HG03175 (cell line): ENCODE data around the gene RXYLT1.
"Not testable (repeated sequence)": the region's sequence is repeated elsewhere in the genome, so short reads cannot be mapped to it uniquely, and the experiment has no call there.

Experiments
- ATAC-seq: cut with Tn5 transposase; IDR thresholded peaks from one replicate; pipeline ENCODE4 v1.9.1; 2021; ENCODE audit warnings: mild to moderate bottlenecking, moderate library complexity; ENCODE audit not compliant: unreplicated experiment

Gene RXYLT1

GRCh38 chr12:63842750-63843149, 63.0 kb downstream of the RXYLT1 start:
- ATAC-seq: not testable (repeated sequence)

DNA sequence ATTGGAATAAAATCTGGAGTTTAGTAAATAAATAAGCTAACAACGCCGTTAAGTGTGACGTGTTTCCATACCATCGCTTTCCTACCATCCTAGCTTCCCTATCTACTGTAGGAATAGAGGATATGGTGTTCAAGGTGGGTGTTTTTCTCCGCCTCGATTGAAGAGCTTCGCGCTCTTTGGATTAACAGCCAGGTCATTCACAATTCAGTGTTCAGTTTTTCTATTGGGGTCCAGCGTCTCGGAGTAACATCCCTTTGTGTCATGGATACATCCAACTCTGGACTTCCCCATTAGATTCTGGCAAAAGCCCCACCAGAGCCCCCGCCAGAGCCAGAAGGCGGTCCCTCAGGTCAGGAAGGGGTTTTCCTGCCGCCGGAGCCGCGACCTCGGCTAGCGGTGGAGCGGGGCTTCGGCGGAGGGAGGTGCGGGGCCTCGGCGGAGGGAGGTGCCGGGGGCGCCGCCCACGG, 63.6 kb downstream of the RXYLT1 start:
- no peak for ATAC-seq

DNA sequence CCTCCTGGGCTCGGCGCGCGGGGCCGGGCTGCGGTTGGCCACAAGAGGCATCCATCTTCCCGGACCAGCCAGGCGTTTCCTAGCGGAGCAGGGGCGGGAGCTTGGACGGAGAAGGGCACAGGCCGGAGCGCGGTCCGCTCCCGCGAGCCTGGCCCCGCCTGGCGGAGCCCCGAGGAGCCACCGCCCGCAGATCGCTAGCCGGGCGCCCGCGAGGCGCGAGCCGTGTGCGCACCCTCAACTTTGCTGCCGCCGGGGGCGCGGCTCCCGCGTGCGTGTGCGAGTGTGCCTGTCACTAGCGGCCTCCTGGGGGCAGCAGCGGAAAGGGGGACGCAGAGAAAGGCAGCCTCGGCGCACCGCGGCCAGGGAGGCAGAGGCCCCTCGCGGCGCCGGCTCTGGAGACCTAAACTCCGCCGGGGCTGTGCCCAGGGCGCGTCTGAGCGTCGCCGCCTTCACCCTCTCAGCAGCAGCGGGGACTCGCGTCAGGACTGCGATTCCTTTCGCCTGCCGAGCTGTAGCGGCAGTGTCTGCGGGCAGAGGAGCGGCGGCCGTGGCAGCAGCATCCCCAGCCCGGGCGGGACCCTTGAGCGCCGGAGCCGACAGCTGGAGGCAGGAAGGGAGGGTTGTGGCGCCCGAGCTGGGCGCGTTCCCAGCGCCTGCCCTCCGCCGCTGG, 64.1 kb downstream of the RXYLT1 start:
- ATAC-seq: peak; percentile 95

DNA sequence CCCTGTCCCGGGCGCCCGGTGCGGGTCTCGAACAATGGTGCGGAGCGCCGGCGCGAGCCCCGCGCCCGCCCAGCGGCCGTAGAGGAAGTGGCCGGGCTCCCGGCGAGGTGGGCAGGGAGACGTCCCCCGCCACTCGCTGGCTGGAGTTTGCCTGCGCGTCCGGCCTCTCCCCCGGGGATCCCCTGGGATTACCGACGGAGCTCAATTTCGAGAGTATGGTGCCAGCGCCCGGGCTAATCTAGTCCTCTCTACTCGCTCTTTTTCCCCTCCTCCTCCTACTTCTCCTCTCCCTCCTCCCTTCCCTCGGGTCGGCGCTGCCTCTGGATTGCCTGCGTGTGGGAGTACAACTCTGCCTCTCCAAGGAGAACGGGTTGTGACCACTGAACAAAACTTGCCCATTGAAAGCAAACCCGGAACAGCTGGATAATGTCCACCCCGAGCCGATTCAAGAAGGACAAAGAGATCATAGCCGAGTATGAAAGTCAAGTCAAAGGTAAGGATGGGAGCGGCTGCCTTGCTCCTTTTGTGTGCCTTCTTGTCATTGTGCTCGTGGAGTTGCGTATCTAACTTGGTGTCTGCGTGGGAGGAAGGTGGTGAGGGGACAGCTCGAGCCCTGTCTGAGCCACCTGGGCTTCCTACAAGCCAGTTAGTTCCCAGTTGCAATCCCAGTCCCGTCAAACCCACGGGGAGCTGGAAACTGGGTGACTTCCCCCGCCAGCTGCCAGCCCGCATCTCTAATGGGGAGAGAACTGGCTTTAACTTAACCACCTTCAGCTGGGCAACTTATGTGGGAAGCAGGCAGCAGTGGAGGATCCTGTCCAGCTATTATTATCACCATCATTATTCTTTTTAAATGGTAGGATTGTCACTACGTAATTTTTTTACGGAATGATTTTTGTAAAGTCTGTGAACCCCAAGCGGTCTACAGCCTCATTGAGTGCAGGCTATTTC, 65.0 kb downstream of the RXYLT1 start, which contains the start of gene SRGAP1:
TSS of gene SRGAP1 (plus strand) at position 310 of the 951 bp plus-strand sequence. CDS start at position 427, 117 bp downstream.
- ATAC-seq: peak; percentile 25

DNA sequence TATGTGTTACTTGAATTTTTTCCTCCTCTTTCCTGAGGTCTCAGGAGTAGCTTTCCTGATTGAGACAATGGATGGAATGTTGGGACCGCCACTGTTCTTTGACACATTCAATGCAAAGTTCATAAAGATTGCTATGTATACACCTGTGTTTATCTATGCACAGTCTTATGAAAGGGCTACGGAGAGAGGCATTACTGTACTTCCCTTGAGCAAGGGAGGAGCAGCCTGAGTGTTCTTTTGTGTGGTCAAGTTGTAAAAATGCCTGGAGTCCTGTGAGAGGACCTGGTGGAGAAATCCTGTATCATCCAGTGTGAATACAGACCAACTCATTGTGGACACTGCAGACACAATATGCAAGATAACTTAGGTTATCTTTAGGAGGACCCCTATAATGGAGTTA, 66.0 kb downstream of the RXYLT1 start:
- ATAC-seq: no peak

- ATAC-seq: no peak
Measured at GRCh38 chr12:63846238-63846967, 66.7 kb downstream of the RXYLT1 start.

DNA sequence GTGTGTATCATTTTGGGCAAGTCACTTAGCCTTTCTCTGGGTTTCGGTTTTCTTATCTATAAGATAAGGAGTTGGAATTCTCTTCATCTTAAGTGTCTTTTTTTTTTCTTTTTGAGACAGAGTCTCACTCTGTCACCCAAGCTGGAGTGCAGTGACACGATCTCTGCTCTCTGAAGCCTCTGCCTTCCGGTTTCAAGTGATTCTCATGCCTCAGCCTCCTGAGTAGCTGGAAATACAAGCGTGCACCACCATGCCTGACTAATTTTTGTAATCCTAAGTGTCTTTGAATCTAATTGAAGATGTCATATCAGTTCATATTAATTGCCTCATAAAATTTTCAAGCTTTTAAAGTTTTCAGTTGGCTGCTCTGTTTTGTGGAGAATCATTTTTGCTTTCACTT, 68.7 kb downstream of the RXYLT1 start:
- ATAC-seq: no peak

DNA sequence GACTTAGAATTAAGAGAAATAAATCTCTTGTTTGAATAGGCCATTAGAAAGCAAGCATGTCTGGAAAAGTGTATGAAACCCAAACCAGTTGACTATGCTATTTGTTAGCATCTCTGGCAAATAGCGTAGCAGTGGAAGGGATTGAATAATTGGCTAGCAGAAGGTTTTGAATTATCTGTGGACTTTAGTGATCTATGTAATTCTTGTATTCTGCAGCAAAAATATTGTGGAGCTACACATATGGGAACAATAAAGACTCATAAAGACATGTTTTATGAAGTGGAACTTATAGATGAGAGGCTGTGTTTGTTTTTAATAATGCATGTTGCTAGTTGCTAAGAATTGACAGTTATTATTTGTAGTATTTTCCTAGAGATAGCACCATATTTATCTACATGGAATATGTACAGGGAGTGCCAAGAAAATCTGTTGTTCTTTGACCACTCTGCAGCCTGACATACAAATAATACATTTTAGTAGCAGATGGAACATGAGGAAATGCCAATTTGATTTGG, 69.5 kb downstream of the RXYLT1 start:
- no peak for ATAC-seq

DNA sequence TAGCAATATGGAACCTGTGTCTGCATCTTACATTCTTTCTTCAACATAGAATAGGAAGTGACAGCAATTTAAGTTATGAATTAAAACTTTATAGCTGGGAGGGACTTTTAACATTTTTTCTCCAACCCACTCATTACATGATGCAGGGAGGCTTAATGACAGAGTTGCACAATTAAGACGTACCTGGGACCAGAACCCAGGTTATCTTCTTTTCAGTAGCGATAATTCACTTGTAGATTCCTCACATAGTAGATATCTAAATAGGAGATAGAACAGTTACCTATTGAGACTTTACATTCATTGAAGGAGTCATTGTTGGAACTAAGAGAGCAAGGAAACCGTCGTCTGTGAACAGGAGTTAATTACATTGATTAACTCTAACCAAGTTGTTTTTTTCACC, 69.9 kb downstream of the RXYLT1 start:
- ATAC-seq: no peak

DNA sequence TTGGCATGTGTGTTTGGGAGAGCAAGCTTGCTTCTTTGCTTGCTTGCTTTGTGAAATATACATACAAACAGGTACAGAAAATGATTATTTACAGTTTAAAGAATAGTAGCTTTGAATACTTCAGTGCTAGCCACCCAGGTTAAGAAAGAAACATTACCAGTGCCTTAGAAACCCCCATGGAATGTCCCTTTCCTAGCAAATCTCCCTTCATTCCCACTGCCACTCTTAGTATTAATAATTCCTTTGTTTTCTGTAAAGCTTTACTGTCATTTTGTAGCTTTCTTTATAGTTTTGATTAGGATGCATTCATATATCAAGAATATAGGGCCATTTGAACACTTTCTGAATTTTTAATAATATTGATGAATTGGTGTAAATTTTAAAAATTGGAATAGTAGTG, 74.3 kb downstream of the RXYLT1 start:
- no peak for ATAC-seq

DNA sequence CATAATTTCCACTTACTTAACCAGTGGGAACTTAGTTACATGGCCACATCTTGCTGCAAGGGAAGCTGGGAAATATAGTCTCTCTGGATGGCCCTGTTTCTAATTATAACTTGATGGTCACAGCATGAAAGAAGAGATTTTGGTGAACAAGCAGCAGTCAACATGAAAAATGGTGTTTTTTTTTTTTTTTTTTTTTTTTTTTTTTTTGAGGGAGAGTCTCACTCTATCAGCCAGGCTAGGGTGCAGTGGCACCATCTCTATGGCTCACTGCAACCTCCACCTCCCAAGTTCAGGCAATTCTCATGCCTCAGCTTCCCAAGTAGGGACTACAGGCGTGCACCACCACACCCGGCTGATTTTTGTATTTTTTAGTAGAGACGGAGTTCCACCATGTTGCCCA, 75.6 kb downstream of the RXYLT1 start:
- no peak for ATAC-seq

- no peak for ATAC-seq
Measured at GRCh38 chr12:63857771-63858670, 78.3 kb downstream of the RXYLT1 start.
